H1 (cell line): ENCODE measurements around the gene PRKRIP1. TPM values are rescaled to one million over a fixed set of nuclear protein-coding genes. Genes with fewer than 3 reads are reported as not detected.

Experiments
- BCL11A ChIP-seq, 2 experiments: IDR thresholded peaks; one replicate each; pipeline ENCODE4 v1.6.1; 2011; ENCODE audit warnings: low read depth in 2 of 2, low read length in 2 of 2, mild to moderate bottlenecking in 2 of 2
- CHD2 ChIP-seq: IDR thresholded peaks from 2 replicates; pipeline ENCODE4 v1.6.1; 2012; ENCODE audit warnings: low read length, improper control_type of control experiment
- CREB1 ChIP-seq: IDR thresholded peaks from 2 replicates; pipeline ENCODE4 v1.6.1; 2012; ENCODE audit warnings: inconsistent platforms
- EZH2 ChIP-seq: fragments of 200-600 bp; sonication (generic); IDR thresholded peaks from 2 replicates; pipeline ENCODE4 v1.7.1; 2012; ENCODE audit warnings: low read depth, mild to moderate bottlenecking, moderate library complexity, low read length, inconsistent platforms; ENCODE audit not compliant: severe bottlenecking
- FOSL1 ChIP-seq: IDR thresholded peaks from 2 replicates; pipeline ENCODE4 v1.6.1; 2011; ENCODE audit warnings: mild to moderate bottlenecking, low read depth, low read length, moderate library complexity; ENCODE audit not compliant: insufficient read depth
- MAFK ChIP-seq: IDR thresholded peaks from 2 replicates; pipeline ENCODE4 v1.6.1; 2012; ENCODE audit warnings: low read depth, mild to moderate bottlenecking, improper control_type of control experiment, low read length
- POLR2A ChIP-seq, 2 experiments: IDR thresholded peaks; 1 replicate in 1 of 2; 2 replicates in 1 of 2; pipeline ENCODE4 v1.6.1; 2011; ENCODE audit warnings: low read depth in 2 of 2, low read length in 2 of 2, mild to moderate bottlenecking in 2 of 2; ENCODE audit errors: control extremely low read depth in 1 of 2
- SP1 ChIP-seq: IDR thresholded peaks from 2 replicates; pipeline ENCODE4 v1.6.1; 2011; ENCODE audit warnings: low read depth, low read length
- SUZ12 ChIP-seq: fragments of 200-600 bp; sonication (generic); IDR thresholded peaks from 2 replicates; pipeline ENCODE4 v1.6.1; 2012; ENCODE audit warnings: mild to moderate bottlenecking, inconsistent platforms, low read length, moderate library complexity, mixed read lengths
- polyA plus RNA-seq, 7 experiments: library from polyadenylated mRNA; depleted of rRNA in 3 of 7; stranded (reverse) in 5 of 7; unstranded in 2 of 7; fragments of >200 nt in 5 of 7; fragments of 200-250 nt in 2 of 7; gene quantifications; 1 replicate in 5 of 7; 2 replicates in 1 of 7; 4 replicates in 1 of 7; pipeline versions ENCODE4 v1.2.1 to v1.2.3, GENCODE V29; 2011 to 2013; ENCODE audit warnings: missing spikeins in 2 of 7, mixed read lengths in 2 of 7
- total RNA-seq: library from RNA; stranded (reverse); fragmentation: NEBNext Ultra II Directional; extraction: Animal tissue kit (Norgen Biotek cat#: 25700); gene quantifications from 2 replicates; pipeline ENCODE4 v1.2.1, GENCODE V29; 2021

The PRKRIP1 gene
- total and polyA plus RNA-seq, 2 of the 8 experiments (the other 6 are each of a cell fraction or from before 2014, with no cell fraction given) = 11.1 to 22.0 TPM

GRCh38 chr7:102426268-102427018 is 30.3 kb downstream of the PRKRIP1 start (continued):
- TF ChIP-seq POLR2A (IDR thresholded peaks at IDR 0.05; ENCODE audit: control extremely low read depth in 1 of 2, low read depth in 2 of 2, low read length in 2 of 2) (no peak), CHD2 (no peak), FOSL1 (no peak), CREB1 (no peak), EZH2 (no peak), SP1 (no peak), SUZ12 (no peak), BCL11A (IDR thresholded peaks at IDR 0.05; ENCODE audit: low read depth in 2 of 2, low read length in 2 of 2) (no peak), MAFK (no peak)
